PFSK-1 (cell line): Measurements from ENCODE around the gene R3HCC1L.

Experiments
- POLR2AphosphoS5 ChIP-seq: IDR thresholded peaks from 2 replicates; pipeline ENCODE4 v1.6.1; 2012; ENCODE audit warnings: low read depth, mild to moderate bottlenecking, control low read depth, low read length, moderate library complexity
- REST ChIP-seq, 2 experiments: IDR thresholded peaks; 2 replicates each; pipeline versions ENCODE4 v1.6.1 to v1.8.0; 2011 to 2012; ENCODE audit warnings: low read depth in 2 of 2, low read length in 2 of 2, control low read depth in 1 of 2, inconsistent platforms in 1 of 2, mild to moderate bottlenecking in 1 of 2, moderate library complexity in 1 of 2; ENCODE audit not compliant: insufficient read depth in 1 of 2

GRCh38 chr10:98186681-98187080, 52.2 kb downstream of the R3HCC1L start:
- no peak for TF ChIP-seq POLR2AphosphoS5
- no peak for TF ChIP-seq REST (IDR thresholded peaks at IDR 0.05; ENCODE audit: insufficient read depth in 1 of 2, low read depth in 2 of 2, low read length in 2 of 2)
